ENCODE results near the gene ZNF697.

DNA sequence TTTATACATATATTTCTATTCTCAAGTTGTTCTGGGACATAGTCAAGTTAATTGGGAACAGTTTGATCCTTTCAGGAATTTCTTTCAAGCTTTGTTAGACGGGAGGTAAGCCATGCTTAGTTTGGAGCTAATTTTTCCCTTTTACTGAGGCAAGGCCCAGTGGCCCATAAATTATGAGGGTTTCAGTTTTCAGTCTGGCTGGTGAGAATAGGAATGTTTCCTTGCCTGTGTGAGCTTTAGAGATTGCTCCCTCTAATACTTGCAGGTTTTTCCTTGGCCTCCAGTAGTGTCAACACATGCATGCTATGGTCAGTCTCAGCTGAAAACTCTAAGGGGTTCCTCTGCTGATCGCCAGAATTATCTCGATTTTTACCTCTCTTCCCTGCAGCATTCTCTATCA is 49.5 kb upstream of the ZNF697 start:
- TF ChIP-seq, protein P1, sequence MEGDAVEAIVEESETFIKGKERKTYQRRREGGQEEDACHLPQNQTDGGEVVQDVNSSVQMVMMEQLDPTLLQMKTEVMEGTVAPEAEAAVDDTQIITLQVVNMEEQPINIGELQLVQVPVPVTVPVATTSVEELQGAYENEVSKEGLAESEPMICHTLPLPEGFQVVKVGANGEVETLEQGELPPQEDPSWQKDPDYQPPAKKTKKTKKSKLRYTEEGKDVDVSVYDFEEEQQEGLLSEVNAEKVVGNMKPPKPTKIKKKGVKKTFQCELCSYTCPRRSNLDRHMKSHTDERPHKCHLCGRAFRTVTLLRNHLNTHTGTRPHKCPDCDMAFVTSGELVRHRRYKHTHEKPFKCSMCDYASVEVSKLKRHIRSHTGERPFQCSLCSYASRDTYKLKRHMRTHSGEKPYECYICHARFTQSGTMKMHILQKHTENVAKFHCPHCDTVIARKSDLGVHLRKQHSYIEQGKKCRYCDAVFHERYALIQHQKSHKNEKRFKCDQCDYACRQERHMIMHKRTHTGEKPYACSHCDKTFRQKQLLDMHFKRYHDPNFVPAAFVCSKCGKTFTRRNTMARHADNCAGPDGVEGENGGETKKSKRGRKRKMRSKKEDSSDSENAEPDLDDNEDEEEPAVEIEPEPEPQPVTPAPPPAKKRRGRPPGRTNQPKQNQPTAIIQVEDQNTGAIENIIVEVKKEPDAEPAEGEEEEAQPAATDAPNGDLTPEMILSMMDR (conservative IDR thresholded peaks at IDR 0.05; ENCODE audit: low read depth, low read length): no peak
- TF ChIP-seq EZH2 (IDR thresholded peaks at IDR 0.05; ENCODE audit: borderline replicate concordance, low read depth, low read length, poor library complexity, severe bottlenecking): no peak

Data from A673 (cell line).